ENCODE measurements around the gene IL24.

- TF ChIP-seq CTCF (IDR thresholded peaks at IDR 0.05; ENCODE audit: insufficient read depth, low read length): no peak
- TF ChIP-seq POLR2AphosphoS5 (IDR thresholded peaks at IDR 0.05; ENCODE audit: low read depth): no peak
These were observed 12.1 kb downstream of the IL24 start for GRCh38 chr1:206909161-206909882.

Measured in HL-60 (cell line).